ENCODE results near the gene RASSF5. TPM values are rescaled to one million over a fixed set of nuclear protein-coding genes. Genes with fewer than 3 reads are reported as not detected.

Gene RASSF5
- total and polyA plus RNA-seq, 2 of the 13 experiments (the other 11 are each of a cell fraction or from before 2014, with no cell fraction given): 0.18 to 0.40 TPM

- Histone ChIP-seq H3K9me3 (ENCODE audit: low read length) (no peaks in the 10 kb centered on the region), H3K4me2 (ENCODE audit: low read depth, low read length) (peak overlapping the region; percentile 20; the same call in 1 of the 2 replicates), H3K36me3 (replicated peaks in 1 of 2; ENCODE audit: control insufficient read depth in 1 of 2, insufficient read depth in 2 of 2, low read length in 2 of 2) (no peaks in the 10 kb centered on the region; a peak in 1 of 5 replicates), H2AFZ (ENCODE audit: low read length) (no peak overlapping the region), H3K27me3 (ENCODE audit: control insufficient read depth in 1 of 2, insufficient read depth in 2 of 2, low read length in 2 of 2) (no peaks in the 10 kb centered on the region), H3K27ac (ENCODE audit: extremely low read length, insufficient read depth, low read length) (no peak overlapping the region), H3K79me2 (ENCODE audit: insufficient read depth, low read length) (no peaks in the 10 kb centered on the region), H3K9ac (ENCODE audit: insufficient read depth, low read depth, low read length) (no peak overlapping the region), H3K4me3 (replicated peaks in 1 of 3; ENCODE audit: insufficient read depth in 1 of 3, low read depth in 2 of 3, low read length in 3 of 3) (no peak overlapping the region), H3K4me1 (ENCODE audit: insufficient read depth, low read length) (peaks cover 49% of the 10 kb centered on the region), H4K20me1 (ENCODE audit: insufficient read depth, low read length) (no peaks in the 10 kb centered on the region)
- ChIA-PET CTCF (ENCODE audit: low intra/inter-chr PET ratio, low total read pairs) (no interaction called here), POLR2A (no interaction called here)
- 42% methylated on average over 9 of the region's 9 CpGs for WGBS (ENCODE audit: low lambda C conversion rate)
- no peak for DNase-seq (ENCODE audit: low spot score)
- in situ Hi-C loops (cut with HindIII; ENCODE audit: extremely low pct_ligation_motif_present, low pct_unique_long_range_greater_than_20kb): no loop called here
- ATAC-seq: no peak
- no peak for FAIRE-seq
- intact Hi-C loops (cut with micrococcal nuclease; ENCODE audit: unreplicated experiment): no loop called here
- TF ChIP-seq MEIS1 (CRISPR knock-in tag; IDR thresholded peaks at IDR 0.05; ENCODE audit: borderline replicate concordance) (no peak), ZNF333 (CRISPR knock-in tag; IDR thresholded peaks at IDR 0.05; ENCODE audit: borderline replicate concordance) (no peak), ZNF34 (CRISPR knock-in tag; IDR thresholded peaks at IDR 0.05; ENCODE audit: borderline replicate concordance) (no peak), ZNF382 (CRISPR knock-in tag; IDR thresholded peaks at IDR 0.05; ENCODE audit: borderline replicate concordance) (no peak)
- TF ChIP-seq, protein P1, sequence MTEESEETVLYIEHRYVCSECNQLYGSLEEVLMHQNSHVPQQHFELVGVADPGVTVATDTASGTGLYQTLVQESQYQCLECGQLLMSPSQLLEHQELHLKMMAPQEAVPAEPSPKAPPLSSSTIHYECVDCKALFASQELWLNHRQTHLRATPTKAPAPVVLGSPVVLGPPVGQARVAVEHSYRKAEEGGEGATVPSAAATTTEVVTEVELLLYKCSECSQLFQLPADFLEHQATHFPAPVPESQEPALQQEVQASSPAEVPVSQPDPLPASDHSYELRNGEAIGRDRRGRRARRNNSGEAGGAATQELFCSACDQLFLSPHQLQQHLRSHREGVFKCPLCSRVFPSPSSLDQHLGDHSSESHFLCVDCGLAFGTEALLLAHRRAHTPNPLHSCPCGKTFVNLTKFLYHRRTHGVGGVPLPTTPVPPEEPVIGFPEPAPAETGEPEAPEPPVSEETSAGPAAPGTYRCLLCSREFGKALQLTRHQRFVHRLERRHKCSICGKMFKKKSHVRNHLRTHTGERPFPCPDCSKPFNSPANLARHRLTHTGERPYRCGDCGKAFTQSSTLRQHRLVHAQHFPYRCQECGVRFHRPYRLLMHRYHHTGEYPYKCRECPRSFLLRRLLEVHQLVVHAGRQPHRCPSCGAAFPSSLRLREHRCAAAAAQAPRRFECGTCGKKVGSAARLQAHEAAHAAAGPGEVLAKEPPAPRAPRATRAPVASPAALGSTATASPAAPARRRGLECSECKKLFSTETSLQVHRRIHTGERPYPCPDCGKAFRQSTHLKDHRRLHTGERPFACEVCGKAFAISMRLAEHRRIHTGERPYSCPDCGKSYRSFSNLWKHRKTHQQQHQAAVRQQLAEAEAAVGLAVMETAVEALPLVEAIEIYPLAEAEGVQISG (CRISPR knock-in tag; IDR thresholded peaks at IDR 0.05): no peak
- no TSS peak for BruUV-seq (replicated peaks)
These were observed 39.4 kb upstream of the RASSF5 start for GRCh38 chr1:206467915-206468314.

DNA sequence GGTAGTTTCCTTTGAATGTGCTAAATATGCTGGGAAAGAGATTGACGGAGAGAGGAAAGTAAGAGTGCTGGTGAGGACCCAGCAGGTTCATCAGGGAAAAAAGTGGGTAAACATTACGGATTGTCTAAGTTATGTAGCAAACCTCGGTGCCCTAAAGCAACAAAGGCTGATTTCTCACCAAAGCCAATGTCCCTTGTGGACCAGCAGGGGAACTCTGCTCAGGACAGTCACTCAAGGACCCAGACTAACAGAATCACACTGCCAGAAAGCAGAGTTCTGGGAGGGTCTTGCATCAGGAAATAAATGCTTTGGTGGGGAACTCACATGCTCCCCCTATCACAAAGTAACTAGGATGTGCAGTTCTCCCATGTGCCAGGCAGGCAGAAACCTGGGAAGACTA is 38.8 kb upstream of the RASSF5 start:
- Histone ChIP-seq H2AFZ (ENCODE audit: low read length) (no peak overlapping the region), H3K4me1 (ENCODE audit: insufficient read depth, low read length) (peaks cover 53% of the 10 kb centered on the region), H3K27me3 (ENCODE audit: control insufficient read depth in 1 of 2, insufficient read depth in 2 of 2, low read length in 2 of 2) (no peaks in the 10 kb centered on the region), H3K79me2 (ENCODE audit: insufficient read depth, low read length) (no peaks in the 10 kb centered on the region), H3K27ac (ENCODE audit: extremely low read length, insufficient read depth, low read length) (no peak overlapping the region), H4K20me1 (ENCODE audit: insufficient read depth, low read length) (no peaks in the 10 kb centered on the region), H3K4me3 (replicated peaks in 1 of 3; ENCODE audit: insufficient read depth in 1 of 3, low read depth in 2 of 3, low read length in 3 of 3) (no peak overlapping the region), H3K9ac (ENCODE audit: insufficient read depth, low read depth, low read length) (no peak overlapping the region), H3K9me3 (ENCODE audit: low read length) (no peaks in the 10 kb centered on the region), H3K4me2 (ENCODE audit: low read depth, low read length) (peak overlapping the region; percentile 30), H3K36me3 (replicated peaks in 1 of 2; ENCODE audit: control insufficient read depth in 1 of 2, insufficient read depth in 2 of 2, low read length in 2 of 2) (no peaks in the 10 kb centered on the region; a peak in 1 of 5 replicates)
- ATAC-seq (peak; percentile 42), DNase-seq (ENCODE audit: low spot score) (peak; percentile 60), FAIRE-seq (peak; percentile 64)
- intact Hi-C loops (cut with micrococcal nuclease; ENCODE audit: unreplicated experiment) (no loop called here), in situ Hi-C loops (cut with HindIII; ENCODE audit: extremely low pct_ligation_motif_present, low pct_unique_long_range_greater_than_20kb) (no loop called here)
- TF ChIP-seq ZBTB43 (CRISPR knock-in tag; conservative IDR thresholded peaks at IDR 0.05) (no peak), TEAD3 (CRISPR knock-in tag; optimal IDR thresholded peaks at IDR 0.05; ENCODE audit: borderline replicate concordance) (peak; percentile 8), KDM1A (CRISPR knock-in tag; IDR thresholded peaks at IDR 0.05) (no peak), RFX1 (IDR thresholded peaks at IDR 0.05) (no peak), CTCF (CRISPR knock-in tag; IDR thresholded peaks at IDR 0.05) (peak; percentile 20; the same call in 1 of the 2 replicates), ISX (CRISPR knock-in tag; conservative IDR thresholded peaks at IDR 0.05) (no peak)
- 5% methylated on average over 3 of the region's 3 CpGs for WGBS (ENCODE audit: low lambda C conversion rate)
- no TSS peak for BruUV-seq (replicated peaks)
- CTCF ChIA-PET (ENCODE audit: low intra/inter-chr PET ratio, low total read pairs): no interaction called here
- POLR2A ChIA-PET: no interaction called here
